Ramos (cell line): Measurements from ENCODE around the gene ACAA2.
"Not testable (repeated sequence)": the region's sequence is repeated elsewhere in the genome, so short reads cannot be mapped to it uniquely, and the experiment has no call there.

Experiments used
- in situ Hi-C: fragments of 300-500 bp; cut with MboI; formaldehyde crosslinking; loops from one replicate; pipeline ENCODE4 v1.14.3; 2022; ENCODE audit warnings: low sequenced_read_pairs; ENCODE audit not compliant: unreplicated experiment

The ACAA2 gene

DNA sequence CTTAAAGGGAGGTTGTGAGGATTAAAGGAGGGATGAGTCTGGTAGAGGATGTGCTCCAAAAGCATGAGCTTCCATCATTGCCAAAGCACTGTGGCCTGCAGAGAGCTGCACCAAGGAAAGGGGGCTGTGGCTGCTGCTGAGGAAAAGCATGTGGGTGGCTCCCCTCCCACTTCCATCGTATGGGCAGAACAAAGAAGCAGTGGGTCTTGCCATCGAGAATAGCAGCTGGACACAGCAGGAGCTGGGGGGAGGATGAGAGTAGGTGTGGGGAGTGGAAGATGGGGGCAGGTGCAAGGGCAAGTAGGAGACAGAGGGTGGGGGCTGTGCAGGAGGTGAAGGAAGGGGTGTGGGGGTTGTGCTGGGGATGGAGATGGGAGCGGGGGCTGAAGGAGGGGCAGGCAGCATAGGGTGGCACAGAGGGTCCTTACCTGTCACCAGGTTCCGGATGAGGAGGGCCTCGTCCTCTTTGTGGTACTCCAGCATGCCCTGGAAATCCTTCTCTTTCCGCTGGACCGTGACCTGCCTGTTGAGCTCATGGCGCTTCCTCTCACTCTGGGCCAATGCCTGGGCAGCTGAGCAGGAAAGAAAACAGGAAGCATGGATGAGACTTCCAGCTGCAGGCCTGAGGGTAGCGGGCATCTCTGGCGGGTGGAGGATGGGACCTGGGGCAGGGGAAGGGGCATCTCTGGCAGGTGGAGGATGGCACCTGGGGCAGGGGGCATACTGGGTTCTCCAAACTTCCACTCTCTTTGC is 33.6 kb upstream of the ACAA2 start:
- in situ Hi-C loops = no loop called here

DNA sequence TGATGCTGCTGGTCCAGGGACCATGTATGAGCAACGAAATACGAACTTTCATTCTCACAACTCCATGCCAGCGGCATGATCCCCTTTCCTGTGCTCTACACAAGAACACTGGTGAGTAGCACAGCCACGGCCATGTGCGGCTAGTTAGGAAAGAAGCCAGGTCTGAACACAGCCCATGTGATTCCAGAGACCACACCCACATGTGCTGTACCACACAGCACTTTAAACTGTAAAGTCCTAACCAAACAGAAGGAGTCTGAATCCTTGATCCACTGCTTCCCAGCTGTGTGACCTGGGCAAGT is 33.0 kb upstream of the ACAA2 start:
- in situ Hi-C loops = no loop called here

- in situ Hi-C loops = no loop called here
Observed at GRCh38 chr18:49845629-49846360, 32.5 kb upstream of the ACAA2 start.

- in situ Hi-C loops = no loop called here
Observed at GRCh38 chr18:49844903-49845302, 31.6 kb upstream of the ACAA2 start.

DNA sequence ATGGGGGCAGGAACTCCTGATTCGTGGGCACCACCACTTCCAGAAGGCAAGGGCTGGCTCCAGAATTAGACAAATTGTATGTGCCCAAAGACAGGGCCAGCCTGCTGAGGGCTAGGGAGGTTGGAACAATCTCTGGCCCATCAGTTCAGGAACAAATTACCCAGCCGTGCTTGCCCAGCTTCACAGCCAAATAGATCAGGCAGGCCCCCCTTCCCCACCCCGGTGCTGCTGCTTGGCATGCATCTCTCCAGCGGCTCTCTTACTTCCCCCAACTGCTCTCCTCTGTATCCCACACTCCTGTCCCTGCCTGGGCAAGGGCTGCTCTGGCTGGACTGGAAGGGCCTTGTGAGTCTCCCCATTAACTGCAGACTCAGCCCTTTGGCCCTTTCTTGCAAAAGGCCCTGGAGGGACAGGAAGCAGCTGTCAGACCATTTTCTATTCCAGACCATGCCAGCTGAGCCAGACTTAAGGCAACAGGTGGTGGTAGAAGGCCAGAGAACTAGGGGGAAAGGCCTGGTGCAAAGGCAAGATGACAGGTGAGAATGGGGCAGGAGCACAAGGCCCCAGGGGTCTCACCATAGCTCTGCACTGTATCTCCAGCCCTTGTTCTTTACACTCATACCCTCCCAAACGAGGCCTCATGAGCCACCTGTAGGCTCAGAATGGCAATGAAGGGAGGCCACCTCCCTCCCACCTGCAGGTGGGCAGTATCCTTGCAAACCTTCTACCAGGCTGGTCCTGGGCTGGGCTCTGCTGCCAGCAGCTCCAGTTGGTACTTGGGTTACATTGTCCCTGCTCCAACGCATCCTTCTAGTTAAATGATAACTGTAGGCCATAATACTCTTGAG is 30.7 kb upstream of the ACAA2 start:
- in situ Hi-C loops = no loop called here

- in situ Hi-C loops = no loop called here
Observed at GRCh38 chr18:49843131-49843530, 29.8 kb upstream of the ACAA2 start.

- in situ Hi-C loops = no loop called here
Observed at GRCh38 chr18:49842656-49843055, 29.3 kb upstream of the ACAA2 start.

DNA sequence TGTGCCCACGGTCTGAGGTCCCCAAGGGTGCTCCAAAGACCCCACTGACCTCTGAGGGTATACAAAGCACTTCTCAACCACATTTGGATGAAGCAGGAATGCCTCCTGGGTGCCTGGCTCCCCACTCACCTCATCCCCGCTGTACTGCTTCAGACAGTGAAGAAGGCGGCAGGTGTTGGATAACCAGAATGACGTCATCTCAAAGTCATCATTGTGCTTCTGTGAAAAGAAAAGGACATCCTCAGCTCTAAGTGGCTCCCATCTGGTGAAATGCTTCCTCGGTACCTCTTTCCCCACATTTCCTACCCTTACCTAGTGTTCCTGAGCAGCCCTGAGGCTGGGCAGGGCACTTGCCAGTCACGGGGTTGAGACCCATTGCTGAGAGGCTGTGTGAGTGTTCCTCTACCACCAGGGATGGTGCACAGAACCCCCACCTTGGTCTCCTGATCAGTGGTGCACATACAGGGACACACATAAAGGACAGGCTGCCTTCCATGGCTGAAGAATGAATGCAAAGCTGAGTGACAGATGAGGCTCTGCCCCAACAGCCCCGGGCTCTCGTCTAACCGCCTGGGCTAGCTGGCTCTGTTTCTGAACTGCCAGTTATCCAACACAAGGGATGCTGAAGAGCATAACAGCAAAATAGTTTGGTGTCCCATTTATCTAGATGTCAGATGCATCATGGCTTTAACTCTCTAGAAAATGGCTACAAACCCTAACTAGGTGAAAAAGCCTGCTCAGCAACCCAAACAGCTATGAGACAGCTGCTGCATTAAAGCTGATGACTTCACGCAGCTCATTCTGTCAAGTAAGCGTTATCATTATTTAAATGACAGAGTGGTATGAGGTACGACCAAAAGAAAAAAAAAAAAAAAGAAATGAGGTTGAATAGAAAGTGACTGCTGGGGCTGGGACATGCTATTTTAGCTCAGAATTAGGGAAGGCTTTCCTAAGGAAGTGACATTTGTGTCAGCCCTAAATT is 28.2 kb upstream of the ACAA2 start:
- in situ Hi-C loops = no loop called here

DNA sequence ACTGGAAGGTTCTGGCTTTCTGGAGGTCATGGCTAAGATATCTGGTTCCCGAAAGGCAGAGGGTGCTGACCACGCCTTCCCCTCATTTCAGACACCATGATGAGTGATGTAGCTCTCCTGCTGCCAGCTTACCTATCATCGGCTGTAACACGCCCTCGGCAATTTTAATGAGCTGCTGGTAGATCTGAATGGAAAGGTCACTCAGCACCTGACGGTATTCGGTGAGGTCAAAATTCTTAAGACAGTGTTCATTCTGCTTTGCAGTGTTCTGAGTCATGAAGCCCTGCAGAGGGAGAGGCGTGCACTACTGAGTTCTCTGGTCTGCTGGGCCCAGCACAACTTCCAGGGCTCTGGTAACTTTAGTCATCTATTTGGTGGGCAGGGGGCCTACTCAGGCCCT is 25.7 kb upstream of the ACAA2 start:
- in situ Hi-C loops = no loop called here

DNA sequence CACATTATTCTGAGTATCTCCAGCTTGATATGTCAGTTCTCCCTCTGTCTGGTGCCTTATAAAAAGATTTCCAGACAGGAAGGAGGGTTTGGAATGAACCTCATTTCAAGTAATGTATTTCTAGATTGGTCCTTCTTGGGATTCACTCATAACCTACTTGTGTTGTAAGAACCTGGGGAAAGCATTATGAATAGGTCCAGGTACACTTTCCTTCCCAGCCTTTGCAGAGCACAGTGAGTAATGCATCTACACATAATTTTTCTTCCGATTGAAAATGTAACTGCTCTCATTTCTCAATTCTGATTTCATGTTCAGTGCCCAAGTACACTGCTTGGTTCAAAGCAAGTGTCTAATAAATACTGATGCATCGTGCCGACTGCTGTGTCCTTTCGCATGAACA is 25.0 kb upstream of the ACAA2 start:
- in situ Hi-C loops = no loop called here

DNA sequence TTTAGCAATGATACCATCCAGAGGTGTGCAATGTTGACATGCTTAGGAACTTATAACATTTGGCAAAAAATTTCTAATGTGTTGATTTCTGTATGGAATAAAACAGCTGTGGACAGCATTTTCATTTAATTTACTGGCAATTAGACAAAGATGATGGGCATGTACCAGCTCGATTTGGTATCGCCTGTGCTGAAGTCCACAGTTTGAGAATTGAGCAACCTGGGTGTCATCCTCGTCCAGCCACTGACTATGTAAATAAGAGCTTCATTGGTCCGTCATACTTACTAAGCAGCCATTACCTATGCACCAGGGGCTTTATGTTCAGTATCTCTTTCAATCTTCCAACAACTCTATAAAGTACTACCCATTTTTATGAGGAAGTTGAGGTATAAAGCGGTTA is 24.6 kb upstream of the ACAA2 start:
- in situ Hi-C loops = no loop called here

GRCh38 chr18:49837316-49837835 is 24.0 kb upstream of the ACAA2 start:
- in situ Hi-C loops = not testable (repeated sequence)

GRCh38 chr18:49835405-49835804 is 22.1 kb upstream of the ACAA2 start:
- in situ Hi-C loops = no loop called here

GRCh38 chr18:49834258-49834657 is 20.9 kb upstream of the ACAA2 start:
- in situ Hi-C loops = no loop called here

DNA sequence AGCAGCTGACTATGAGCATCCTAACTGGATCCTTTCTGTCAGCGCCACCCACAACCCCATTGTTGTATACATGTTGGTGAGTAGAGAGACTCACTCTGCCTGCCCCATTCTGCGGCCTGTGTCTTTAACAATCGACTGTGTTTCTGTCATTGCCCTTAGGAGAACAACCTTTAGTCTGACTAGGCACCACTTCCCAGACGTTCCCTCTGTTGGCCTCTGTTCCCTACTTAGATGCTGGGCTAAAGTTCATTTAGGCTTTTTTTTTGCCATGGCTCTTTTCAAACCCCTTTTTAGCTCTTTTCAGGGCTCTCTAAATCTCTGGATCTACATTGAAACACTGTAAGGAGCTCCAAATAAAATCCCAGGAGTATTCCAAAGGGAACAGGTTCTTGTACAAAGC is 20.5 kb upstream of the ACAA2 start:
- in situ Hi-C loops = no loop called here

DNA sequence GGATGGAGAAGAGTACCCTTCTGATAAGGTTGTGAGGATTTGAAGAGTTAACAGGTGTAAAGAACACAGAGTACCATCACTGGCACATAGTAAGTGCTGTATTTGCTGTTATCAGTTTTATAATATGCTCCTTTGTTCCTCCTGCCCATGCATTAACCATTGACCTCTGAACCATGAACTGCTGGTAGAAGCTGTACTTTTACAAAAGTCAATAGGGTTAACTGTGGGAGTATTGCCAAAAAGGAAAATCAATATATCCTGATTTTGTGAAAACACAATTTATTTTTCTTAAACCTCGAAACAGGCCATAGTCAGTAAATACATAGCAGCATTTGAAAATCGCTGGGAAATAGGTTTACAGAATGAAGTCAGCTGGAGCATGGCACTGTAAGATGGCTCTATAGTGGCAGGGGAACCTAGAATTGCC is 18.9 kb upstream of the ACAA2 start:
- in situ Hi-C loops = no loop called here

DNA sequence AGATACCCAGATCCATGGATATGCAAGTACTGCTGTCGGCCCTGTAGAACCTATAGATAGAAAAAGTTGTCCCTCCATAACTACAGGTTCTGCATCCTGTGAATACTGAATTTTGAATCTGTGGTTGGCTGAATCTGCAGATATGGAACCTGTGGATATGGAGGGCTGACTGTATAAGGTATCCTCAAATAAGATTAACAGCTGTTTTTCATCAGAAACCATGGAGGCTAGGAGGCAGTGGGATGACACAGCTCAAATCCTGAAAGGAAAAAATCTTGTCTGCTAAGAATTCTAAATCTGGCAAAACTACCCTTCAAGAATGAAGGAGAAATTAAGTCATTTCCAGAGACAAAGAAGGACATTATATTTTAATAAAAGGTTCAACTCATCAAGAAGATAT is 14.7 kb upstream of the ACAA2 start:
- in situ Hi-C loops = no loop called here

DNA sequence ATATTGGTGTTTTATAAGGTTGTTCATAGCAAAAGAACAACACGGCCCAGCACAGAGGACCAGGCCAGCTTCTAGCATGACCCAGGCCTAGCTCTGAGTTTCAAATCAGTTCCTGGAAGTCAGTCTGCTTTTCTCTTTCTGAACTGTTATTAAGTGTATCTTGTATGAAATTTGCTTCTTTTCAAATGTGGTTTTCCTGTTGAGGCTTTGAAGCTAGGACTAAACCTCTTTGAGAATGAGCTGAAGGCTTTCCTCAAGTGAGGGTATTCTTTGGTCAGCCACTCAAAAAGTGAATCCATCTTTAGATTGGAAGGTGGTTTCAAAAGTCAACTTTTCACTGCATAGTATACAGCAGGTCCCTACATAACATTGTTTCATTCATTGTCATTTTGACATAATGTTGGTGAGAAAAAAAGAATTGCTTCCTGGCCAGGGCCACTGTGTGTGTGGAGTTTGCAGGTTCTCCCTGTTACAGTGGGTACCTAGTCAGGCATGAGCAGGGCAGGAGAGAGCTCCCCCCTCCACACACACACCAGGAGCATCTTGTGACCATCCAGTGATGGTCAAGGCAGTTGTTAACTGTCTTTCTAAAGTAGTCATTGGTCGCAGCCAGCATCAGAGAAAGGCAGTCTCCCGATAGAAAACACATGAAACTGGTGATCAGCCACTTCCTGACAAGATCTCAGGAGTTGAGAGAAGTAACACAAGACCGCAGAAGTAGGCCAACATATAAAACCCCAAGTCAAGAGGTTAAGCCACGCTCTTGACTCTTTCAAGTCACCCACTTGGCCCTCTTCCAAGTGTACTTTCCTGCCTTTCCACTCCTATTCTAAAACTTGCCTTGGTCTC is 6.7 kb upstream of the ACAA2 start:
- in situ Hi-C loops = no loop called here

DNA sequence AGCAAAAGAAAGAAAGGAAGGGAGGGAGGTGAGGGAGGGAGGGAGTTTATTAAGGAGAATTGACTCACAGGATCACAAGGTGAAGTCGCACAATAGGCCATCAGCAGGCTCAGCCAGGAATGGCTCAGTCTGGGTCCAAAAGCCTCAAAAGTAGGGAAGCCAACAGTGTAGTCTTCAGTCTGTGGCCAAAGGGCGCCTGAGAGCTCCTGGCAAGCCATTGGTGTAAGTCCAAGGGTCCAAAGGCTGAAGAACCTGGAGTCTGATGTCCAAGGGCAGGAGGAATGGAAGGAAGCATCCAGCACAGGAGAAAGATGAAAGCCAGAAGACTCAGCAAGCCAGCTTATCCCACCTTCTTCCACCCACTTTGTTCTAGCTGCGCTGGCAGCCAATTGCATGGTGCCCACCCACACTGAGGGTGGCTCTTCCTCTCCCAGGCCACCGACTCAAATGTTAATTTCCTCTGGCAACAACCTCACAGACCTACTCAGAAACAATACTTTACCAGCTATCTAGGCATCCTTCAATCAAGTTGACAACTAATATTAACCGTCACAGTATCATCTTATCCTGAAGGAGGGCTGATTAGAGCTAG is 5.8 kb upstream of the ACAA2 start:
- in situ Hi-C loops = no loop called here
